ENCODE measurements around the gene ABCC5.

Gene ABCC5

GRCh38 chr3:183914856-183915255, 102.8 kb downstream of the ABCC5 start:
- Histone ChIP-seq H3K9me3 (ENCODE audit: insufficient read depth, low read length, severe bottlenecking) (no peaks in the 10 kb centered on the region), H3K4me3 (ENCODE audit: low read depth in 1 of 2, low read length in 2 of 2) (no peak overlapping the region), H3K4me1 (ENCODE audit: insufficient read depth, low read length) (no peaks in the 10 kb centered on the region), H3K27ac (ENCODE audit: low read length) (no peak overlapping the region), H3K9ac (ENCODE audit: low read depth, low read length) (no peak overlapping the region), H2AFZ (ENCODE audit: low read depth, low read length) (no peak overlapping the region), H3K79me2 (ENCODE audit: insufficient read depth, low read length) (no peaks in the 10 kb centered on the region), H3K27me3 (ENCODE audit: insufficient read depth, low read length, poor library complexity) (no peaks in the 10 kb centered on the region), H3K4me2 (ENCODE audit: insufficient read depth, low read length) (no peak overlapping the region), H4K20me1 (ENCODE audit: insufficient read depth, low read length) (no peaks in the 10 kb centered on the region), H3K36me3 (ENCODE audit: insufficient read depth, low read length) (peaks cover 4% of the 10 kb centered on the region; the same call in 1 of the 2 replicates)
- ATAC-seq (ENCODE audit: insufficient read depth, low read depth) (no peak), DNase-seq (no peak)
- TF ChIP-seq CTCF (IDR thresholded peaks at IDR 0.05; ENCODE audit: borderline replicate concordance, extremely low read depth, low read length, poor library complexity, severe bottlenecking) (no peak), EZH2 (IDR thresholded peaks at IDR 0.05; ENCODE audit: borderline replicate concordance, low read depth, low read length, severe bottlenecking) (no peak)

- no peaks in the 10 kb centered on the region for H3K9me3 ChIP-seq (ENCODE audit: insufficient read depth, low read length, severe bottlenecking)
- H3K9ac ChIP-seq (ENCODE audit: low read depth, low read length), result no peak overlapping the region
- DNase-seq, result no peak
- H2AFZ ChIP-seq (ENCODE audit: low read depth, low read length), result no peak overlapping the region
- no peak overlapping the region for H3K4me2 ChIP-seq (ENCODE audit: insufficient read depth, low read length)
- H4K20me1 ChIP-seq (ENCODE audit: insufficient read depth, low read length), result no peaks in the 10 kb centered on the region
- no peaks in the 10 kb centered on the region for H3K4me1 ChIP-seq (ENCODE audit: insufficient read depth, low read length)
- no peak for ATAC-seq (ENCODE audit: insufficient read depth, low read depth)
- TF ChIP-seq EZH2 (IDR thresholded peaks at IDR 0.05; ENCODE audit: borderline replicate concordance, low read depth, low read length, severe bottlenecking) (no peak), CTCF (IDR thresholded peaks at IDR 0.05; ENCODE audit: borderline replicate concordance, extremely low read depth, low read length, poor library complexity, severe bottlenecking) (no peak)
- H3K79me2 ChIP-seq (ENCODE audit: insufficient read depth, low read length), result no peaks in the 10 kb centered on the region
- H3K27me3 ChIP-seq (ENCODE audit: insufficient read depth, low read length, poor library complexity), result no peaks in the 10 kb centered on the region
- H3K36me3 ChIP-seq (ENCODE audit: insufficient read depth, low read length), result no peaks in the 10 kb centered on the region
- no peak overlapping the region for H3K4me3 ChIP-seq (ENCODE audit: low read depth in 1 of 2, low read length in 2 of 2)
- H3K27ac ChIP-seq (ENCODE audit: low read length), result no peak overlapping the region
Observed at GRCh38 chr3:183913580-183913920, 104.1 kb downstream of the ABCC5 start.

- Histone ChIP-seq H3K9ac (ENCODE audit: low read depth, low read length) (no peak overlapping the region), H4K20me1 (ENCODE audit: insufficient read depth, low read length) (no peaks in the 10 kb centered on the region), H3K4me3 (ENCODE audit: low read depth in 1 of 2, low read length in 2 of 2) (no peak overlapping the region), H3K4me1 (ENCODE audit: insufficient read depth, low read length) (no peaks in the 10 kb centered on the region), H3K79me2 (ENCODE audit: insufficient read depth, low read length) (no peaks in the 10 kb centered on the region), H3K36me3 (ENCODE audit: insufficient read depth, low read length) (no peaks in the 10 kb centered on the region), H3K27me3 (ENCODE audit: insufficient read depth, low read length, poor library complexity) (no peaks in the 10 kb centered on the region), H2AFZ (ENCODE audit: low read depth, low read length) (no peak overlapping the region), H3K27ac (ENCODE audit: low read length) (no peak overlapping the region), H3K4me2 (ENCODE audit: insufficient read depth, low read length) (no peak overlapping the region), H3K9me3 (ENCODE audit: insufficient read depth, low read length, severe bottlenecking) (no peaks in the 10 kb centered on the region)
- no peak for TF ChIP-seq EZH2 (IDR thresholded peaks at IDR 0.05; ENCODE audit: borderline replicate concordance, low read depth, low read length, severe bottlenecking)
- TF ChIP-seq CTCF (IDR thresholded peaks at IDR 0.05; ENCODE audit: borderline replicate concordance, extremely low read depth, low read length, poor library complexity, severe bottlenecking), result no peak
- DNase-seq, result no peak
- no peak for ATAC-seq (ENCODE audit: insufficient read depth, low read depth)
Observed at GRCh38 chr3:183912895-183913579, 104.6 kb downstream of the ABCC5 start.

All from DND-41 (cell line).